ENCODE data around the gene FAM227A. TPM values are rescaled to one million over a fixed set of nuclear protein-coding genes. Genes with fewer than 3 reads are reported as not detected.

FAM227A gene
- total and polyA plus RNA-seq, 2 of the 8 experiments (the other 6 are each of a cell fraction or from before 2014, with no cell fraction given), result 2.1 to 3.9 TPM

- TF ChIP-seq GABPA (IDR thresholded peaks at IDR 0.05; ENCODE audit: borderline replicate concordance, insufficient read depth, low read length) (no peak), SP1 (IDR thresholded peaks at IDR 0.05; ENCODE audit: low read depth, low read length) (no peak), TEAD4 (IDR thresholded peaks at IDR 0.05; ENCODE audit: low read depth, low read length) (no peak), POLR2AphosphoS5 (IDR thresholded peaks at IDR 0.05; ENCODE audit: low read depth, low read length) (no peak)
These were observed 115.5 kb downstream of the FAM227A start (continued) for GRCh38 chr22:38540701-38541100.
